Gastrocnemius medialis (tissue), 4 donors: ENCODE results near the gene KRT85. TPM values are rescaled to one million over a fixed set of nuclear protein-coding genes. Genes with fewer than 3 reads are reported as not detected.
A peak's percentile ranks its signal among the peaks of the same experiment; 100 is the strongest.

ENCODE experiments used
- ATAC-seq, 2 donors: fragments of 150-250 bp; one replicate each; pipeline ENCODE4 v1.9.1; 2016
- DNase-seq, 2 donors: peaks; one replicate each; pipeline ENCODE4 v3.0.0-alpha.2; 2019
- H3K27ac ChIP-seq, 4 donors: fragments of 200-600 bp; sonication (generic); 1 replicate in 1 of 4; 2 replicates in 3 of 4; pipeline ENCODE4 v1.5.1; 2016 to 2018; ENCODE audit warnings: mild to moderate bottlenecking in 2 of 4, moderate library complexity in 1 of 4
- H3K27me3 ChIP-seq, 3 donors: fragments of 200-600 bp; sonication (generic) in 2 of 3; 1 replicate in 1 of 3; 2 replicates in 2 of 3; pipeline versions ENCODE4 v1.5.1 to v1.6.0; 2016 to 2019; ENCODE audit warnings: mild to moderate bottlenecking in 1 of 3, moderate library complexity in 1 of 3
- H3K36me3 ChIP-seq, 2 donors: fragments of 200-600 bp; sonication (generic) in 1 of 2; one replicate each; pipeline ENCODE4 v1.5.1; 2017 to 2018
- H3K4me1 ChIP-seq, 2 donors: fragments of 200-600 bp; sonication (generic) in 1 of 2; one replicate each; pipeline ENCODE4 v1.5.1; 2016 to 2017; ENCODE audit warnings: mild to moderate bottlenecking in 2 of 2
- H3K4me3 ChIP-seq, 4 donors: fragments of 200-600 bp; sonication (generic) in 3 of 4; 1 replicate in 1 of 4; 2 replicates in 3 of 4; pipeline ENCODE4 v1.5.1; 2016 to 2019; ENCODE audit warnings: mild to moderate bottlenecking in 2 of 4
- H3K9me3 ChIP-seq, 3 donors: fragments of 200-600 bp; sonication (generic) in 2 of 3; 1 replicate in 1 of 3; 2 replicates in 2 of 3; pipeline ENCODE4 v1.5.1; 2016 to 2019
- POLR2A ChIP-seq, 2 donors: fragments of 450-650 bp; IDR thresholded peaks; one replicate each; pipeline ENCODE4 v1.6.1; 2017; ENCODE audit warnings: antibody characterized with exemption in 2 of 2, mild to moderate bottlenecking in 2 of 2, moderate library complexity in 2 of 2
- in situ Hi-C, 4 donors: fragments of 200-750 bp; cut with MboI; loops; one replicate each; pipeline versions ENCODE4 v1.15.0 to v1.8.0; 2017; ENCODE audit warnings: low sequenced_read_pairs in 4 of 4
- intact Hi-C: fragments of 100-400 bp; cut with DNase I; formaldehyde crosslinking; loops from one replicate; pipeline ENCODE4 v1.15.1; 2023; ENCODE audit warnings: low total_unique reads
- total RNA-seq, 4 donors: library from RNA; depleted of rRNA; stranded (reverse); fragments of >200 nt; gene quantifications; one replicate each; pipeline versions ENCODE4 v1.1.0 to v1.2.3, GENCODE V29; 2016
- TF ChIP-seq, protein P1 (sequence below), 5 experiments: fragments of 450-650 bp in 3 of 5; fragments of 200-600 bp in 2 of 5; sonication (generic) in 2 of 5; IDR thresholded peaks in 4 of 5; conservative IDR thresholded peaks in 1 of 5; 1 replicate in 4 of 5; 2 replicates in 1 of 5; pipeline ENCODE4 v1.5.1; 2016 to 2019; ENCODE audit warnings: antibody characterized with exemption in 5 of 5, mild to moderate bottlenecking in 3 of 5, moderate library complexity in 3 of 5

Gene KRT85
- total RNA-seq, 4 donors from 2014 or later: not detected

- Histone ChIP-seq H3K36me3 (no peaks in the 10 kb centered on the region), H3K27ac (no peak within 1 kb of the TSS), H3K9me3 (no peaks in the 10 kb centered on the region), H3K4me3 (no peak within 1 kb of the TSS), H3K27me3 (peaks cover 0 to 22% (median 11%) of the 10 kb centered on the region in 3 donors), H3K4me1 (no peaks in the 10 kb centered on the region)
- intact Hi-C loops: no loop called here
- ATAC-seq (no peak), DNase-seq (peak in 1 of 2 donors; percentile 1)
- TF ChIP-seq POLR2A (IDR thresholded peaks at IDR 0.05): no peak
- TF ChIP-seq, protein P1, sequence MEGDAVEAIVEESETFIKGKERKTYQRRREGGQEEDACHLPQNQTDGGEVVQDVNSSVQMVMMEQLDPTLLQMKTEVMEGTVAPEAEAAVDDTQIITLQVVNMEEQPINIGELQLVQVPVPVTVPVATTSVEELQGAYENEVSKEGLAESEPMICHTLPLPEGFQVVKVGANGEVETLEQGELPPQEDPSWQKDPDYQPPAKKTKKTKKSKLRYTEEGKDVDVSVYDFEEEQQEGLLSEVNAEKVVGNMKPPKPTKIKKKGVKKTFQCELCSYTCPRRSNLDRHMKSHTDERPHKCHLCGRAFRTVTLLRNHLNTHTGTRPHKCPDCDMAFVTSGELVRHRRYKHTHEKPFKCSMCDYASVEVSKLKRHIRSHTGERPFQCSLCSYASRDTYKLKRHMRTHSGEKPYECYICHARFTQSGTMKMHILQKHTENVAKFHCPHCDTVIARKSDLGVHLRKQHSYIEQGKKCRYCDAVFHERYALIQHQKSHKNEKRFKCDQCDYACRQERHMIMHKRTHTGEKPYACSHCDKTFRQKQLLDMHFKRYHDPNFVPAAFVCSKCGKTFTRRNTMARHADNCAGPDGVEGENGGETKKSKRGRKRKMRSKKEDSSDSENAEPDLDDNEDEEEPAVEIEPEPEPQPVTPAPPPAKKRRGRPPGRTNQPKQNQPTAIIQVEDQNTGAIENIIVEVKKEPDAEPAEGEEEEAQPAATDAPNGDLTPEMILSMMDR (IDR thresholded peaks at IDR 0.05 in 4 of 5, conservative IDR thresholded peaks at IDR 0.05 in 1 of 5): no peak
- in situ Hi-C loops: no loop called here
These were observed 46.4 kb downstream of the KRT85 start, which contains the start of gene KRT83 for GRCh38 chr12:52320784-52321400. TSS of gene KRT83 (minus strand) at chr12:52321398. CDS start at chr12:52321335, 63 bp downstream.

DNA sequence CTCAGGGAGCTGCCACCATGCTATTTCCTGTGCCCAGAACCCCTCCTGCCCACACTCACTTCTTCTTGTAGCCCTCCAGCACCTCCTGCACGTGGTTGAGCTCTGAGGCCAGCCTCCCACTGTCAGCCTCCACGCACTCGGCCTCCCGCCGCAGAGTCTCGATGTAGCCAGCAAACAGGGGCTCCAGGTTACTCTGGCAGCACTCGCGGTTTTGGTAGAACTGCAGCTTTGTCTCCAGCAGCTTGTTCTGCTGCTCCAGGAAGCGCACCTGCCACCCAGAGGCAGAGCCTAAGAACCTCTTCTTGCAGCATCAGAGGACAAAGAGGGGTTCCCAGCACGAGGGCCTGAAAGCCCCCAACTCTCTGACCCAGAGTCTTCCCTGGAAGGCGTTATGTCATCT is 48.2 kb downstream of the KRT85 start:
- TF ChIP-seq, protein P1 (IDR thresholded peaks at IDR 0.05 in 4 of 5, conservative IDR thresholded peaks at IDR 0.05 in 1 of 5): no peak
- TF ChIP-seq POLR2A (IDR thresholded peaks at IDR 0.05): no peak
- H3K27ac ChIP-seq: no peak overlapping the region
- H3K4me3 ChIP-seq: no peak overlapping the region
- H3K27me3 ChIP-seq: peaks cover 0 to 19% (median 11%) of the 10 kb centered on the region in 3 donors
- peak in 1 of 2 donors; percentile 2 for DNase-seq
- in situ Hi-C loops: no loop called here
- intact Hi-C loops: no loop called here
- H3K9me3 ChIP-seq: no peaks in the 10 kb centered on the region
- H3K36me3 ChIP-seq: no peaks in the 10 kb centered on the region
- no peaks in the 10 kb centered on the region for H3K4me1 ChIP-seq
- no peak for ATAC-seq

GRCh38 chr12:52318241-52318990 is 48.9 kb downstream of the KRT85 start:
- ATAC-seq: no peak
- in situ Hi-C loops: no loop called here
- TF ChIP-seq, protein P1 (IDR thresholded peaks at IDR 0.05 in 4 of 5, conservative IDR thresholded peaks at IDR 0.05 in 1 of 5): no peak
- no peak for TF ChIP-seq POLR2A (IDR thresholded peaks at IDR 0.05)
- Histone ChIP-seq H3K27me3 (peaks cover 0 to 19% (median 11%) of the 10 kb centered on the region in 3 donors), H3K4me3 (no peak overlapping the region), H3K4me1 (no peaks in the 10 kb centered on the region), H3K9me3 (no peaks in the 10 kb centered on the region), H3K36me3 (no peaks in the 10 kb centered on the region), H3K27ac (no peak overlapping the region)
- peak in 1 of 2 donors; percentile 2 for DNase-seq
- intact Hi-C loops: no loop called here

- no peak overlapping the region for H3K27ac ChIP-seq
- no peaks in the 10 kb centered on the region for H3K9me3 ChIP-seq
- intact Hi-C loops (no loop called here), in situ Hi-C loops (no loop called here)
- DNase-seq (peak in 1 of 2 donors; percentile 0), ATAC-seq (no peak)
- TF ChIP-seq, protein P1 (IDR thresholded peaks at IDR 0.05 in 4 of 5, conservative IDR thresholded peaks at IDR 0.05 in 1 of 5): no peak
- no peak for TF ChIP-seq POLR2A (IDR thresholded peaks at IDR 0.05)
- no peak overlapping the region for H3K4me3 ChIP-seq
- peaks cover 0 to 19% (median 11%) of the 10 kb centered on the region in 3 donors for H3K27me3 ChIP-seq
- no peaks in the 10 kb centered on the region for H3K4me1 ChIP-seq
- no peaks in the 10 kb centered on the region for H3K36me3 ChIP-seq
These were observed 49.7 kb downstream of the KRT85 start for GRCh38 chr12:52317468-52318052.
